CD14-positive monocyte (primary cell): ENCODE results near the gene TAS2R43. TPM values are rescaled to one million over a fixed set of nuclear protein-coding genes. Genes with fewer than 3 reads are reported as not detected.

ENCODE experiments used
- DNase-seq, 3 donors: peaks; one replicate each; pipeline ENCODE4 v3.0.0-alpha.2; 2011 to 2022
- H2AFZ ChIP-seq: 2 replicates; pipeline ENCODE4 v1.6.0; 2012; ENCODE audit warnings: mild to moderate bottlenecking, low read depth, low read length, inconsistent platforms; ENCODE audit not compliant: insufficient read depth, poor library complexity, severe bottlenecking
- H3K27ac ChIP-seq, 2 donors: 1 replicate in 1 of 2; 2 replicates in 1 of 2; pipeline ENCODE4 v1.5.1; 2012 to 2013; ENCODE audit warnings: low read length in 2 of 2, control low read depth in 1 of 2, inconsistent platforms in 1 of 2, low read depth in 1 of 2, mild to moderate bottlenecking in 1 of 2
- H3K27me3 ChIP-seq, 2 donors: one replicate each; pipeline versions ENCODE4 v1.6.0 to v1.6.1; 2011 to 2013; ENCODE audit warnings: low read length in 2 of 2; ENCODE audit not compliant: control insufficient read depth in 2 of 2, insufficient read depth in 2 of 2
- H3K36me3 ChIP-seq, 2 donors: replicated peaks in 1 of 2; 1 replicate in 1 of 2; 2 replicates in 1 of 2; pipeline versions ENCODE4 v1.5.1 to v1.6.1; 2012 to 2013; ENCODE audit warnings: low read length in 2 of 2, control low read depth in 1 of 2, inconsistent platforms in 1 of 2, mild to moderate bottlenecking in 1 of 2; ENCODE audit not compliant: insufficient read depth in 2 of 2, control insufficient read depth in 1 of 2
- H3K4me1 ChIP-seq, 2 donors: 1 replicate in 1 of 2; 2 replicates in 1 of 2; pipeline versions ENCODE4 v1.5.1 to v1.6.1; 2012 to 2013; ENCODE audit warnings: low read length in 2 of 2, control low read depth in 1 of 2, inconsistent platforms in 1 of 2, mild to moderate bottlenecking in 1 of 2, moderate library complexity in 1 of 2; ENCODE audit not compliant: insufficient read depth in 2 of 2, control insufficient read depth in 1 of 2
- H3K4me2 ChIP-seq: replicated peaks from 2 replicates; pipeline ENCODE3; 2012; ENCODE audit warnings: low read length, moderate library complexity, mild to moderate bottlenecking; ENCODE audit not compliant: poor library complexity, severe bottlenecking; ENCODE audit errors: extremely low read depth
- H3K4me3 ChIP-seq, 3 experiments: fragments of 200-600 bp in 1 of 3; sonication (generic) in 1 of 3; replicated peaks in 1 of 3; 1 replicate in 2 of 3; 2 replicates in 1 of 3; pipeline ENCODE4 v1.5.1; 2011 to 2013; ENCODE audit warnings: low read length in 3 of 3, mild to moderate bottlenecking in 3 of 3, control low read depth in 2 of 3, low read depth in 2 of 3, inconsistent platforms in 1 of 3, moderate library complexity in 1 of 3
- H3K79me2 ChIP-seq: 2 replicates; pipeline ENCODE4 v1.6.0; 2012; ENCODE audit warnings: mild to moderate bottlenecking, control low read depth, inconsistent platforms, low read length, moderate library complexity; ENCODE audit not compliant: insufficient read depth
- H3K9ac ChIP-seq: 2 replicates; pipeline ENCODE4 v1.6.0; 2017; ENCODE audit warnings: low read length, mild to moderate bottlenecking; ENCODE audit not compliant: insufficient read depth, poor library complexity, severe bottlenecking
- H3K9me3 ChIP-seq, 2 donors: replicated peaks in 1 of 2; 1 replicate in 1 of 2; 2 replicates in 1 of 2; pipeline versions ENCODE4 v1.5.1 to v1.6.1; 2012 to 2013; ENCODE audit warnings: low read length in 2 of 2, control low read depth in 1 of 2; ENCODE audit not compliant: control insufficient read depth in 1 of 2, insufficient read depth in 1 of 2
- H4K20me1 ChIP-seq: 2 replicates; pipeline ENCODE4 v1.6.0; 2012; ENCODE audit warnings: mild to moderate bottlenecking, low read length, control low read depth, moderate library complexity; ENCODE audit not compliant: insufficient read depth
- H3K27ac Mint-ChIP-seq, 7 donors: one replicate each; pipeline ENCODE4 v1.8.0; 2020; ENCODE audit warnings: mild to moderate bottlenecking in 7 of 7, mixed read lengths in 7 of 7, moderate library complexity in 6 of 7, inconsistent platforms in 2 of 7
- H3K27me3 Mint-ChIP-seq, 3 donors: one replicate each; pipeline ENCODE4 v1.8.0; 2021 to 2022; ENCODE audit warnings: low read depth in 3 of 3, mild to moderate bottlenecking in 3 of 3, mixed read lengths in 3 of 3, moderate library complexity in 3 of 3, inconsistent platforms in 1 of 3
- H3K36me3 Mint-ChIP-seq, 2 donors: one replicate each; pipeline ENCODE4 v1.8.0; 2020; ENCODE audit warnings: mixed read lengths in 2 of 2, inconsistent platforms in 1 of 2, mild to moderate bottlenecking in 1 of 2
- H3K4me1 Mint-ChIP-seq: one replicate; pipeline ENCODE4 v1.8.0; 2020; ENCODE audit warnings: mild to moderate bottlenecking, mixed read lengths
- H3K4me3 Mint-ChIP-seq, 2 donors: one replicate each; pipeline ENCODE4 v1.8.0; 2020; ENCODE audit warnings: mild to moderate bottlenecking in 2 of 2, mixed read lengths in 2 of 2, moderate library complexity in 1 of 2
- H3K9me3 Mint-ChIP-seq, 7 donors: one replicate each; pipeline ENCODE4 v1.8.0; 2020 to 2022; ENCODE audit warnings: mixed read lengths in 7 of 7, mild to moderate bottlenecking in 6 of 7, moderate library complexity in 6 of 7, inconsistent platforms in 2 of 7
- CTCF ChIP-seq: fragments of 200-600 bp; IDR thresholded peaks from one replicate; pipeline ENCODE4 v1.8.0; 2022; ENCODE audit warnings: antibody characterized with exemption, mild to moderate bottlenecking
- WGBS: methylation state at CpG from one replicate; pipeline ENCODE4 v1.1.5; 2013; ENCODE audit warnings: missing lambda C conversion rate; ENCODE audit not compliant: insufficient coverage; 5-methylcytosine and 5-hydroxymethylcytosine counted together
- intact Hi-C, 2 donors: fragments of 100-400 bp; cut with micrococcal nuclease; formaldehyde crosslinking; loops; one replicate each; pipeline versions ENCODE4 v1.15.0 to v1.15.1; 2023
- polyA plus RNA-seq, 3 donors: library from polyadenylated mRNA; depleted of rRNA in 1 of 3; unstranded in 2 of 3; stranded (reverse) in 1 of 3; fragments of 300-500 nt in 2 of 3; fragments of >200 nt in 1 of 3; fragmentation: Illumina TruSeq in 2 of 3; gene quantifications; 1 replicate in 2 of 3; 2 replicates in 1 of 3; pipeline ENCODE4 v1.2.3, GENCODE V29; 2012 to 2021

Gene TAS2R43
- polyA plus RNA-seq, 3 donors = not detected

- no peaks in the 10 kb centered on the region for H3K4me1 ChIP-seq
- Mint-ChIP-seq H3K36me3 (peaks cover 3 to 5% of the 10 kb centered on the region in 2 donors), H3K27ac (no peak overlapping the region), H3K27me3 (no peaks in the 10 kb centered on the region), H3K4me1 (no peaks in the 10 kb centered on the region), H3K4me3 (no peak overlapping the region), H3K9me3 (peaks cover 2 to 15% (median 4%) of the 10 kb centered on the region in 7 donors)
- H3K27me3 ChIP-seq = no peaks in the 10 kb centered on the region
- no peaks in the 10 kb centered on the region for H3K36me3 ChIP-seq
- H3K4me3 ChIP-seq = no peak overlapping the region
- no peak overlapping the region for H3K4me2 ChIP-seq
- no peak overlapping the region for H3K27ac ChIP-seq
- no peak for TF ChIP-seq CTCF
- H4K20me1 ChIP-seq = no peaks in the 10 kb centered on the region
- WGBS = no CpG with 5 or more reads among the region's 2 CpGs
- intact Hi-C loops = no loop called here
- H3K9me3 ChIP-seq = peaks cover 4 to 8% of the 10 kb centered on the region in 2 donors
- no peak overlapping the region for H2AFZ ChIP-seq
- no peaks in the 10 kb centered on the region for H3K79me2 ChIP-seq
- no peak overlapping the region for H3K9ac ChIP-seq
- DNase-seq = no peak
These were observed 10.1 kb downstream of the TAS2R43 start for GRCh38 chr12:11081987-11082386.

GRCh38 chr12:11078246-11078645 lies 13.9 kb downstream of the TAS2R43 start:
- Histone ChIP-seq H3K9me3 (peaks cover 0 to 4% of the 10 kb centered on the region in 2 donors), H3K4me1 (no peaks in the 10 kb centered on the region), H3K4me2 (no peak overlapping the region), H2AFZ (no peak overlapping the region), H3K36me3 (no peaks in the 10 kb centered on the region), H3K79me2 (no peaks in the 10 kb centered on the region), H3K27ac (no peak overlapping the region), H4K20me1 (no peaks in the 10 kb centered on the region), H3K4me3 (no peak overlapping the region), H3K9ac (no peak overlapping the region), H3K27me3 (no peaks in the 10 kb centered on the region)
- Mint-ChIP-seq H3K36me3 (peaks cover 3 to 6% of the 10 kb centered on the region in 2 donors), H3K27me3 (no peaks in the 10 kb centered on the region), H3K4me1 (no peaks in the 10 kb centered on the region), H3K27ac (no peak overlapping the region), H3K4me3 (no peak overlapping the region), H3K9me3 (peaks cover 0 to 5% (median 4%) of the 10 kb centered on the region in 7 donors)
- no peak for DNase-seq
- intact Hi-C loops = no loop called here
- no peak for TF ChIP-seq CTCF
- no CpG with 5 or more reads among the region's 1 CpG for WGBS
